GM21619 (cell line): Measurements from ENCODE around the gene CNTNAP2.

ENCODE experiments used
- ATAC-seq: cut with Tn5 transposase; IDR thresholded peaks from one replicate; pipeline ENCODE4 v1.9.1; 2021; ENCODE audit not compliant: unreplicated experiment

CNTNAP2 gene

GRCh38 chr7:147878912-147879661 lies 1762.5 kb downstream of the CNTNAP2 start:
- no peak for ATAC-seq

GRCh38 chr7:147885869-147886268 lies 1769.3 kb downstream of the CNTNAP2 start:
- no peak for ATAC-seq

GRCh38 chr7:147894271-147894670 lies 1777.7 kb downstream of the CNTNAP2 start:
- ATAC-seq, result no peak

- no peak for ATAC-seq
Observed at GRCh38 chr7:147896121-147896520, 1779.5 kb downstream of the CNTNAP2 start.

- no peak for ATAC-seq
Observed at GRCh38 chr7:147903536-147904218, 1787.1 kb downstream of the CNTNAP2 start.

GRCh38 chr7:147904219-147904576 lies 1787.6 kb downstream of the CNTNAP2 start:
- no peak for ATAC-seq

- no peak for ATAC-seq
Observed at GRCh38 chr7:147909431-147910148, 1793.0 kb downstream of the CNTNAP2 start.

- ATAC-seq, result no peak
Observed at GRCh38 chr7:147911201-147911601, 1794.6 kb downstream of the CNTNAP2 start.

GRCh38 chr7:147912291-147912690 lies 1795.7 kb downstream of the CNTNAP2 start:
- no peak for ATAC-seq

- ATAC-seq, result no peak
Observed at GRCh38 chr7:147912946-147913638, 1796.5 kb downstream of the CNTNAP2 start.

GRCh38 chr7:147915781-147916180 lies 1799.2 kb downstream of the CNTNAP2 start:
- no peak for ATAC-seq

GRCh38 chr7:147916573-147916972 lies 1800.0 kb downstream of the CNTNAP2 start:
- no peak for ATAC-seq

- ATAC-seq, result no peak
Observed at GRCh38 chr7:147923841-147924240, 1807.2 kb downstream of the CNTNAP2 start.

GRCh38 chr7:147937428-147937827 lies 1820.8 kb downstream of the CNTNAP2 start:
- no peak for ATAC-seq

- no peak for ATAC-seq
Observed at GRCh38 chr7:147941381-147941780, 1824.8 kb downstream of the CNTNAP2 start.

GRCh38 chr7:147944321-147944720 lies 1827.7 kb downstream of the CNTNAP2 start:
- ATAC-seq, result no peak

GRCh38 chr7:147952918-147953317 lies 1836.3 kb downstream of the CNTNAP2 start:
- ATAC-seq, result no peak

GRCh38 chr7:147968046-147968610 lies 1851.5 kb downstream of the CNTNAP2 start:
- ATAC-seq, result no peak

- no peak for ATAC-seq
Observed at GRCh38 chr7:147971606-147972110, 1855.1 kb downstream of the CNTNAP2 start.

- ATAC-seq, result no peak
Observed at GRCh38 chr7:147978201-147978600, 1861.6 kb downstream of the CNTNAP2 start.

- no peak for ATAC-seq
Observed at GRCh38 chr7:147978651-147979050, 1862.0 kb downstream of the CNTNAP2 start.
